ENCODE results near the gene UMAD1.

Gene UMAD1

GRCh38 chr7:7695111-7695817 is 54.7 kb downstream of the UMAD1 start:
- peak; percentile 66 for FAIRE-seq

- no peak for FAIRE-seq
Observed at GRCh38 chr7:7696458-7697119, 56.0 kb downstream of the UMAD1 start.

GRCh38 chr7:7698930-7699329 is 58.4 kb downstream of the UMAD1 start:
- no peak for FAIRE-seq

- no peak for FAIRE-seq
Observed at GRCh38 chr7:7699380-7699779, 58.8 kb downstream of the UMAD1 start.

GRCh38 chr7:7699970-7700369 is 59.4 kb downstream of the UMAD1 start:
- FAIRE-seq: no peak

GRCh38 chr7:7701527-7701926 is 61.0 kb downstream of the UMAD1 start:
- no peak for FAIRE-seq

GRCh38 chr7:7702826-7703225 is 62.3 kb downstream of the UMAD1 start:
- no peak for FAIRE-seq

- FAIRE-seq: peak; percentile 56
Observed at GRCh38 chr7:7703427-7703826, 62.9 kb downstream of the UMAD1 start.

DNA sequence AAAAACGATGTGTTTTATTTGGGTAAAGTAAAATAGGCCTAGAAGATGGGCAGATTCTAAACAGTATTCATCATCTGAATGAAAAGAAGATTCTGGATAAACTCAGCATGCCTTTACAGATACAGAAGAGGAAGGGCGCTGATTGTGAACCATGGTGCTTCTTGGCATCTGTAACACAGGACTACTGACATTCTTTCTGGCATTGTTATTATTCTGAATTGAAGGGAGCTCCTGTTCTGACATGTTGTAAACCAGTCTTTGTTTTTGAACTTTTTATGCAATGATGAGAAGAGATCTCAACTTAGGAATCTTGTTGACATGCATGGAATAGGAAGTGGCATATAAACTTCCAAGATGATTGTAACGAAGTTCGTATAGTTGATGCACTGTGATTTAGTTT is 64.3 kb downstream of the UMAD1 start:
- no peak for FAIRE-seq

DNA sequence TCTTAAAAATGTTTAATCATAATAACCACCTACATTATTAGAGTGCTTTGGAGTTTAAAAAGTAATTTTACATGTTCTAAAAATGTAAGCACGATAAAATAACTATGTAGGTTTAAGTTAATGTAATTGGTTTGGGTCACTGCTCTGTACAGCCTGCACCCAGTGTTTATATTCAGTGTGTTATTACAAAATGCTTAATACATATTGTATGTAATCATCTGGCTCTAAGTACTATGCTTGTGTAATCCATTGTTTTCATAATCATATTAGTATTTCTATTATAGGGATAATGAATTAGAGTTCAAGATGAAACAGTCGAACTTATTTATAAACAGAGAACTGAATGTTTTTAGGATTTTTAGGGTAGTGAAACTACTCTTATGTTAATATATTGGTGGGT is 64.8 kb downstream of the UMAD1 start:
- no peak for FAIRE-seq

- FAIRE-seq: no peak
Observed at GRCh38 chr7:7706101-7706511, 65.6 kb downstream of the UMAD1 start.

DNA sequence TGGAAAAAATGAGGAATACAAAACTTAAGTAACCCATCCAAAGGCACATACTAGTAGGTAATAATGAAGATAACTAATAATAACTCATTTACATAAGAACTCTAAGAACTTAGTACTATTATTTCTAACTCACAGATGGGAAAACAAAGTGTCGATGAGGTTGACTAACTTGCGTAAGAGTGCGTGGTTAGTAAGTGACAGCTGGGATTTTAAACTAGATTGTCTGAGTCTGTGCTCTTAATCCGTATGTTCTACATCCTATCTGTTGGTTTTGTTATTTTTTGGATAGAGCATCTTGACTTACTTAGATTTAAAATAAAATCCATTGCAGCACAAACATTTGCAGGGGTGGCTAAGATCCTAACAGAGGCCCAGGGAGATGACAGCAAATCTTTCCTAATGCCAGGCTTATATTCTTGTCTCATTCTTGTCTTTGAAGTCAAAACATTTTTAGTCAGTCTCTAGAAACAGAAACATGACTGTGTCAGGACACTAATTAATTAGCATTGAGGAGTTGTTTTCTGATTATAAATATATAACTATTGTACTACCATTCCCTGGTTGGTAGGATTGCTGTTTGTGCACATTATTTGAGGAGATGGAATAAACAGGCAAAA is 66.1 kb downstream of the UMAD1 start:
- FAIRE-seq: no peak

DNA sequence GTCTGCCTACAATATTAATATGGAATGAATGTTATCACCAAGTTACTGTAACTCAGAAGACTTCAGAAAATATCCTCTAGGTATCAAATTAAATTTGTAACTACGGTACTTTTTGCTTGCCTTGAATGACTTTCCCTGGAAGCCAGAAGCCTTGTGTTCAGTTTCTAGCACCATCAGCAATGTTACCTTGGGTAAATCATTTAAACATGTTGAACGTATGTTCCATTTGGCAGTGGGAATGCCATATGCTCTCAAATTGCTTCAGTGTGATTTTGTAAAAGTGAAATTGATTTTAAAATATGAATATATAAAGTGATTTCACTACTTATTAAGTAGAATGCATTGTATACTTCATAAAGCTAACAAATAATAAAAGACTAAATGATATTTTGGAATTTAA is 66.7 kb downstream of the UMAD1 start:
- no peak for FAIRE-seq

- no peak for FAIRE-seq
Observed at GRCh38 chr7:7707806-7708205, 67.3 kb downstream of the UMAD1 start.

DNA sequence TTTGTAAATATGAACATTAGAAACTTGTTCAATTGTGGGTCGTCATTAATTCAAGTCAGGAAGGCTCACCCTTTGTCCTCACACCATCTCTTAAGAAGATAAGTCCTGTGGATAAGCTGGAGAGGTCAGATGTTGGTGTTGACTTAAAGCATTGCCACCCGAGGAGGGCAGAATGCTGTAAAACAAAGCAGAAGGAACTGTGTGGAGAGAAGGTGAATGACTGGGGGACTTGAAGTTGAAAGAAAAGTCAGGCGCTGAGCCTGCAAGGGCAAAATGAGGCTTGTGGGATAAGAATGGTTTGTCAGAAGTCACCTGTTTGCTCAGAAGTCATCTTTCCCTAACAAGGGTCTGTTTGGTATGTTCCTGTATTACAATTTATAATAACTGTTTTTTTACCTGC is 68.7 kb downstream of the UMAD1 start:
- no peak for FAIRE-seq

DNA sequence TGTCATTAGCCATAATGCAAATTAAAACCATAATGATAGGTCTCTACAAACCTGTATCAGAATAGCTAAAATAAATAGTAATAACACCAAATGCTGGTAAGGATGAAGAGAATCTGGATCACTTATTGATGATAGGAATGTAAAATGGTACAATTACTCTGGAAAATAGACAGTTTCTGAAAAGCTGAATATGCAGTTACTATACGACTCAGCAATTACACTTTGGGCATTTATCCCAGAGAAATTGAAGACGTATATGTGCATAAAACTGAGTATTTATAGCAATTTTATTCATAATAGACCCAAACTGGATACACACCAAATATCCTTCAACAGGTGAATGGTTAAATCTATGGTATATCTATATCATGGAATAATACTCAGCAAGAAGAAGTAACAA is 69.9 kb downstream of the UMAD1 start:
- no peak for FAIRE-seq

DNA sequence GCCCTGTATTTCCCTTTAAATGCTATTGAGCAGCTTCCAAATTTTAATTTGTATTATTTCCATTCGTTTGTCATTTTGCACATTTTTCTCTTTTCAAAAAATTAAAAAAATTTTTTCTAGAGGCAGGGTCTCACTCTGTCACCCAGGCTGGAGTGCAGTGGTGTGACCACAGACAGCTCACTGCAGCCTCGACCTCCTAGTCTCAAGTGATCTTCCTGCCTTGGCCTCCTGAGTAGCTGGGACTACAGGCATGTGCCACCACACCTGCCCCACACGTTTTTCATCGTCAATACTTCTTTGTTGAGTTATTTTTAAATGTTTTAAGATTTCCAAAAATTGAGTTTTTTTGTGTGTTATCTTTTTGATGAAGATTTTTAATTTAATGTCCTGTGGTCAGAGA is 73.2 kb downstream of the UMAD1 start:
- no peak for FAIRE-seq

DNA sequence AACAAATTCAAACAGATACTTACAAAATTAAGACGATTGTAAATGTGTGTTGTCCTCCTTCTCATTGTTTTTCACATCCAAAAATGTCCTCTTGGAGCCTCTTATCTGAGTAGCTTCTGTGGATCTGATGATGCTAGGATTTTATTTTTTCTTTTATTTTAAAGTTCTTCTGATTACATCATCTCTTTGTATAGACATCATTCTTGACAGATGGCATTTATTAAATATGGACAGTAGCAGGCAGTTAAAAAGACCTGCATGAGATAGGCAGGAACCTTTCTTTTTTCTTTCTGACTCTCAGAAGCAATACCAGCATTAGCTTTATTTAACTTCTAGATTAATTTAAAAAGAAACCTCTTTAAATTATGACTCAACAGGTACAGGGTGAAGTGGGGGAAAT is 77.9 kb downstream of the UMAD1 start, which contains the start of gene RPA3:
TSS of gene RPA3 (minus strand) at position 116 of the 400 bp plus-strand sequence. CDS start 78,189 bp downstream, outside the sequence.
- FAIRE-seq: no peak

DNA sequence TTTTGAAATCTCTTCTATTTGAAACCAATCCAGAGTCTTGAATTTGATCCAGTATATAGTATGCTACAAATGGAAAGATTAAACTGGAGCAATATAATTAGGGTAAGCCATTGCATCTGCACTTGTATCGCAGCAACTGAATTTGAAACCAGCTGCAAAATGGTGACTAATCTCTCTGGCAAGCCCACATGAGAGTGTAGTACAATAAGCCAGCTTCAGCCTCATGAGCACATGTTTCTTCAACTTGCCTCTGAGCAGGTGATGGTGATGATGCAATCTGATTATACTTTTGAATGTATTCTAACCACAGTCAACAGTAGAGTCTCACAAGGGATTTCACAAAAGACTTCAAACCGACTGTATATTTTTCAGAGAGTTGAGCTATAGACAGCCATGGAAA is 78.7 kb downstream of the UMAD1 start:
- peak; percentile 62 for FAIRE-seq

- FAIRE-seq: no peak
Observed at GRCh38 chr7:7720193-7720592, 79.6 kb downstream of the UMAD1 start.

DNA sequence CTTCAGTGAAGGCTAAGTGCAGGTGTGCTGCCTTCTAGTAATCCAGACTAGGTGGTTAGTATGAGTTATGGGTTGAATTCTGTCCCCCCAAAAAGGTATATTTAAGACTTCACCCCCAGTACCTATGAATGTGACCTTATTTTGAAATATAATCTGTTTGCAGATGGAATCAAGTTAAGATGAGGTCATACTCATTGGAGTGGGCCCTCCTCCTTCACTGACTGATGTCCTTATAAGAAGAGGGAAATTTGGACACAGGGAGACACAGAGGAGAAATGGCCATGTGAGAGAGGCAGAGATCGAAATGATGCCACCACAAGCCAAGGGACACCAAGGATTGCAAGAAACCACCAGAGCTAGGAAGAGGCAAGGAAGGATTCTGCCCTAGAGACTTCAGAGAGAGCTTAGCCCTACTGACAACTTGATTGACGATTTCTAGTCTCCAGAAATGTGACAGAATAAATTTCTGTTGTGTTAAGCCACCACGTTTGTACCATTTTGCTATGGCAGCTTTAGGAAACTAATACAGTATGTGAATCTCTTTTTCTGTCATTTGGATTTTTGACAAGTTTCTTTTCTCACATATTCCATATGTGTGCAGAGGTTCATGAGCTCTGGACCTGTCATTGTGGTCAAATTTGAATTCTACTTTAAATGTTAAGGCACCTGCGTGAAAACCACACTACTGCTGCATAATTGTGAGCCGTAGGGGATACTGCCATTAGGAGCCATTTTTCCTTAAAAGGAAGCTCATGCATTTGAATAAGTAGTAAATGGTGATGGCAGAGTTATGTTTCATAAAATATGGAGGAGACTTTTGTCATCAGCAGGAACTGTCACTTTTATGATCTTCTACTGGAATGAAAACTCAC is 80.4 kb downstream of the UMAD1 start:
- no peak for FAIRE-seq

GRCh38 chr7:7731732-7732131 is 91.2 kb downstream of the UMAD1 start:
- FAIRE-seq: peak; percentile 68

DNA sequence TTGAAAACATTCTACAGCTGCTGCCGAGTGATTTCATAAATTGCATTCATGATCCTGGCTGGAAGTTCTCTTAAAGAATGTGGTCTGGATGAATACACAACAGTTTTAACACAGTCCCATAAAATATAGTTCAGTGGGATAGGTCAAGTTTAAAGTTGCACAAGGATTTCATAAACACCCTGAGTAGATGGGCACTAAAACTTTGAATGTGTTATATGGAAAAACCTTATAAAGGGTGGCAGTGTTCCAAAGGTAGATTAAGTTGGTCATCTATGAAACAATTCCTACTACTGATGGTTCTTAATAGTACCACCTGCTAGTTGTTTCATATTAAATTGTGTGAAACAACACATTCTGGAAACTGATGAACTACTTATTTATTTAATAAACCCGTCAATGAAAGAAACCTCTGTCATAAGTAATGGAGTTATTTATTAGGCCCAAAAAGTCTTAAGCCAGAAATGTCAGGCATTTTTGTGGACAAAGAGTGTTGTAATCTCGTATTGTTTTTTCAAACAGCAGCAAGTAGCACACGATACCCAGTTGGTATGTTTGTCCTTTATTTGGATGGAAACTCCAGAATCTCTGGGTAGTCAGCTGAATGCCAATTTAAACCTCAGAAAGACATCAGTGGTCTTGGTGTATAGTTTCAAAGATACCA is 92.2 kb downstream of the UMAD1 start:
- FAIRE-seq: peak; percentile 5

All from islet of Langerhans (tissue), 1 donor.